HepG2 (cell line): ENCODE data around the gene AP1M1. TPM values are rescaled to one million over a fixed set of nuclear protein-coding genes. Genes with fewer than 3 reads are reported as not detected.

Source experiments
- BRCA1 ChIP-seq: sonication (generic); formaldehyde crosslinking; IDR thresholded peaks from 2 replicates; pipeline ENCODE4 v1.4.0; 2020; ENCODE audit warnings: missing genetic modification reagents
- DNMT1 ChIP-seq: sonication (generic); formaldehyde crosslinking; IDR thresholded peaks from 2 replicates; pipeline ENCODE4 v1.5.1; 2020; ENCODE audit warnings: mild to moderate bottlenecking, missing genetic modification reagents
- DNMT3B ChIP-seq: conservative IDR thresholded peaks from 2 replicates; pipeline ENCODE4 v1.6.1; 2016; ENCODE audit warnings: missing biosample characterization, control low read depth
- DR1 ChIP-seq: sonication (generic); formaldehyde crosslinking; IDR thresholded peaks from 2 replicates; pipeline ENCODE4 v1.8.0; 2021; ENCODE audit warnings: mild to moderate bottlenecking, missing genetic modification reagents, inconsistent platforms
- HOMEZ ChIP-seq: IDR thresholded peaks from 2 replicates; pipeline ENCODE4 v1.6.1; 2016; ENCODE audit warnings: low read depth
- HOXD1 ChIP-seq: sonication (generic); formaldehyde crosslinking; IDR thresholded peaks from 2 replicates; pipeline ENCODE4 v1.5.0; 2020; ENCODE audit warnings: missing genetic modification reagents
- IRX3 ChIP-seq: sonication (generic); formaldehyde crosslinking; IDR thresholded peaks from 2 replicates; pipeline ENCODE4 v1.8.1; 2023; ENCODE audit warnings: mild to moderate bottlenecking, low read depth, missing genetic modification reagents, borderline replicate concordance
- MXI1 ChIP-seq: IDR thresholded peaks from 3 replicates; pipeline ENCODE4 v1.6.1; 2012; ENCODE audit warnings: low read depth, low read length, inconsistent platforms, borderline replicate concordance
- NCOA2 ChIP-seq: sonication (generic); formaldehyde crosslinking; IDR thresholded peaks from 2 replicates; pipeline ENCODE4 v1.8.0; 2022; ENCODE audit warnings: inconsistent platforms
- NR2C2 ChIP-seq: sonication (generic); formaldehyde crosslinking; IDR thresholded peaks from 2 replicates; pipeline ENCODE4 v1.4.0; 2020; ENCODE audit warnings: missing genetic modification reagents, mild to moderate bottlenecking, moderate library complexity, borderline replicate concordance
- TAF15 ChIP-seq: fragments of 200-400 bp; formaldehyde crosslinking; IDR thresholded peaks from one replicate; pipeline ENCODE4 v1.6.1; 2018; ENCODE audit warnings: mild to moderate bottlenecking, low read depth, low read length; ENCODE audit not compliant: poor library complexity, severe bottlenecking
- TEAD3 ChIP-seq: optimal IDR thresholded peaks from 2 replicates; pipeline ENCODE3; 2016; ENCODE audit warnings: borderline replicate concordance
- TGIF2 ChIP-seq: IDR thresholded peaks from 2 replicates; pipeline ENCODE4 v1.6.1; 2016; ENCODE audit warnings: control low read depth, missing compliant biosample characterization
- TOE1 ChIP-seq: sonication (generic); formaldehyde crosslinking; IDR thresholded peaks from 2 replicates; pipeline ENCODE4 v1.4.0; 2020; ENCODE audit warnings: mild to moderate bottlenecking, missing genetic modification reagents
- ZIK1 ChIP-seq: sonication (generic); formaldehyde crosslinking; IDR thresholded peaks from 2 replicates; pipeline ENCODE4 v1.5.0; 2020; ENCODE audit warnings: mild to moderate bottlenecking, low read depth, missing genetic modification reagents, borderline replicate concordance
- ZMAT3 ChIP-seq: sonication (generic); formaldehyde crosslinking; conservative IDR thresholded peaks from 2 replicates; pipeline ENCODE4 v1.7.0; 2021; ENCODE audit warnings: missing genetic modification reagents
- ZNF142 ChIP-seq: sonication (generic); formaldehyde crosslinking; IDR thresholded peaks from 2 replicates; pipeline ENCODE4 v1.4.0; 2020; ENCODE audit warnings: missing genetic modification reagents
- ZNF143 ChIP-seq: sonication (generic); formaldehyde crosslinking; IDR thresholded peaks from 2 replicates; pipeline ENCODE4 v1.4.0; 2020; ENCODE audit warnings: missing genetic modification reagents
- ZNF317 ChIP-seq: sonication (generic); formaldehyde crosslinking; IDR thresholded peaks from 2 replicates; pipeline ENCODE4 v1.5.0; 2020; ENCODE audit warnings: mild to moderate bottlenecking, missing genetic modification reagents
- ZNF709 ChIP-seq: sonication (generic); formaldehyde crosslinking; IDR thresholded peaks from 2 replicates; pipeline ENCODE4 v1.5.0; 2020; ENCODE audit warnings: mild to moderate bottlenecking, missing genetic modification reagents
- ZSCAN9 ChIP-seq: IDR thresholded peaks from 2 replicates; pipeline ENCODE4 v1.6.1; 2016; ENCODE audit warnings: borderline replicate concordance
- polyA plus RNA-seq, 8 experiments: library from polyadenylated mRNA; depleted of rRNA in 3 of 8; stranded (reverse) in 7 of 8; unstranded in 1 of 8; fragments of >200 nt; fragmentation: Illumina TruSeq in 4 of 8; extraction: Trizol in 4 of 8; gene quantifications; 2 replicates each; pipeline versions ENCODE4 v1.2.1 to v1.2.3, GENCODE V29; 2011 to 2016; ENCODE audit warnings: low read depth in 4 of 8, missing spikeins in 1 of 8, mixed read lengths in 1 of 8; ENCODE audit not compliant: insufficient read depth in 1 of 8
- total RNA-seq, 5 experiments: library from RNA; depleted of rRNA; stranded (reverse); fragments of >200 nt; fragmentation: Illumina TruSeq; extraction: Trizol; gene quantifications; 2 replicates each; pipeline ENCODE4 v1.2.3, GENCODE V29; 2016; ENCODE audit warnings: low read depth in 1 of 5
- TF ChIP-seq, protein P1 (sequence below): sonication (generic); formaldehyde crosslinking; IDR thresholded peaks from 2 replicates; pipeline ENCODE4 v1.8.0; 2022; ENCODE audit warnings: missing genetic modification reagents, mild to moderate bottlenecking, inconsistent platforms, borderline replicate concordance

The AP1M1 gene
- total and polyA plus RNA-seq, 2 of the 13 experiments (the other 11 are each of a cell fraction or from before 2014, with no cell fraction given), result 34.4 to 46.1 TPM

- 0 out of 2 replicates have a peak, but pooled peaks have one; percentile 67 for TF ChIP-seq ZNF142 (CRISPR knock-in tag)
- TF ChIP-seq IRX3, result no peak
- TF ChIP-seq ZNF709 (CRISPR knock-in tag), result peak; percentile 55; the same call in 1 of the 2 replicates
- TF ChIP-seq, protein P1, sequence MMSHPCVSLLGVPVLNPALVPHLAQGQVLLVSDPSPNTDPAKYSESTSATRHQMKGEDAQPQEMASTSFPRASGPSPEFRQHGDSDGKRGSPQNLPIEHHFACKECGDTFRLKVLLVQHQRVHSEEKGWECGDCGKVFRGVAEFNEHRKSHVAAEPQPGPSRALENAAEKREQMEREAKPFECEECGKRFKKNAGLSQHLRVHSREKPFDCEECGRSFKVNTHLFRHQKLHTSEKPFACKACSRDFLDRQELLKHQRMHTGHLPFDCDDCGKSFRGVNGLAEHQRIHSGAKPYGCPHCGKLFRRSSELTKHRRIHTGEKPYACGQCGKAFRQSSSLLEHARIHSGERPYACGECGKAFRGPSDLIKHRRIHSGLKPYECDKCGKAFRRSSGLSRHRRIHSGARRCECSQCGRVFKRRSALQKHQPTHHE (CRISPR knock-in tag), result peak; percentile 28; the same call in 1 of the 2 replicates
- peak; percentile 38 for TF ChIP-seq TEAD3 (CRISPR knock-in tag)
- TF ChIP-seq ZNF317 (CRISPR knock-in tag), result peak; percentile 19; the same call in 1 of the 2 replicates
- peak; percentile 38; the same call in 1 of the 2 replicates for TF ChIP-seq ZSCAN9 (CRISPR knock-in tag)
- TF ChIP-seq HOXD1 (CRISPR knock-in tag), result 0 out of 2 replicates have a peak, but pooled peaks have one; percentile 24
- 0 out of 2 replicates have a peak, but pooled peaks have one; percentile 19 for TF ChIP-seq DNMT3B (CRISPR knock-in tag)
- TF ChIP-seq TGIF2 (CRISPR knock-in tag), result no peak
- peak; percentile 71; the same call in 1 of the 3 replicates for TF ChIP-seq MXI1
- no peak for TF ChIP-seq ZIK1 (CRISPR knock-in tag)
- no peak for TF ChIP-seq ZMAT3 (CRISPR knock-in tag)
- peak; percentile 18; the same call in 1 of the 2 replicates for TF ChIP-seq HOMEZ
- TF ChIP-seq BRCA1, result 0 out of 2 replicates have a peak, but pooled peaks have one; percentile 72
- no peak for TF ChIP-seq DR1 (CRISPR knock-in tag)
- TF ChIP-seq DNMT1, result no peak
- TF ChIP-seq NCOA2 (CRISPR knock-in tag), result 0 out of 2 replicates have a peak, but pooled peaks have one; percentile 5
- peak; percentile 82 for TF ChIP-seq NR2C2 (CRISPR knock-in tag)
- TF ChIP-seq TOE1 (CRISPR knock-in tag), result no peak
- TF ChIP-seq TAF15, result no peak
- TF ChIP-seq ZNF143 (CRISPR knock-in tag), result peak; percentile 44; the same call in 1 of the 2 replicates
These were observed 12.5 kb upstream of the AP1M1 start, which contains the start of gene FAM32A (continued) for GRCh38 chr19:16185123-16185767.
